Transverse colon (tissue), 3 donors: ENCODE data around the gene NFASC.

Experiments
- POLR2A ChIP-seq: fragments of 450-650 bp; IDR thresholded peaks from one replicate; pipeline ENCODE4 v1.6.1; 2016; ENCODE audit warnings: antibody characterized with exemption, mild to moderate bottlenecking, moderate library complexity
- TF ChIP-seq, protein P1 (sequence below), 5 experiments: fragments of 200-600 bp in 3 of 5; fragments of 450-650 bp in 2 of 5; sonication (generic) in 3 of 5; IDR thresholded peaks; 1 replicate in 2 of 5; 2 replicates in 3 of 5; pipeline ENCODE4 v1.5.1; 2016 to 2017; ENCODE audit warnings: antibody characterized with exemption in 5 of 5, inconsistent platforms in 3 of 5, mild to moderate bottlenecking in 2 of 5, moderate library complexity in 1 of 5

DNA sequence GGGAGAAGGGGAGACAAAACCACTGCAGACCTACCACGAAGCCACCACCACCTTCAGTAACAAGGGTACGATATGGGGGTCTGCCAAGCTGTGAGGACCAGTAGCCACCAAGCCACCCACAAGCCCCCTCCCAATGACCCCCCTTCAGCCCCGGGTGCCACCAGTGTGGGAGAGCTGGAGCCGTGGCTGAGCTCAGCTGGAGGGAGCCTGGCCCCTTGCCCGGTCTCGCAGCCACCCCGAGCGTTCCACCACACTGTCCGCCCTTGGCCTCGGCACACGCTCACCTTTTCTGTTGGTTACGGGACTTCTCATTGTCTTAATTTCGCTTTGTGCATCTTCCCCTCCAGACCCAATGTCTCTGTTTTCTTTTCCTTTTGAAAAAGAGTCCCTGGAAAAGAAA, 145.9 kb downstream of the NFASC start:
- TF ChIP-seq, protein P1, sequence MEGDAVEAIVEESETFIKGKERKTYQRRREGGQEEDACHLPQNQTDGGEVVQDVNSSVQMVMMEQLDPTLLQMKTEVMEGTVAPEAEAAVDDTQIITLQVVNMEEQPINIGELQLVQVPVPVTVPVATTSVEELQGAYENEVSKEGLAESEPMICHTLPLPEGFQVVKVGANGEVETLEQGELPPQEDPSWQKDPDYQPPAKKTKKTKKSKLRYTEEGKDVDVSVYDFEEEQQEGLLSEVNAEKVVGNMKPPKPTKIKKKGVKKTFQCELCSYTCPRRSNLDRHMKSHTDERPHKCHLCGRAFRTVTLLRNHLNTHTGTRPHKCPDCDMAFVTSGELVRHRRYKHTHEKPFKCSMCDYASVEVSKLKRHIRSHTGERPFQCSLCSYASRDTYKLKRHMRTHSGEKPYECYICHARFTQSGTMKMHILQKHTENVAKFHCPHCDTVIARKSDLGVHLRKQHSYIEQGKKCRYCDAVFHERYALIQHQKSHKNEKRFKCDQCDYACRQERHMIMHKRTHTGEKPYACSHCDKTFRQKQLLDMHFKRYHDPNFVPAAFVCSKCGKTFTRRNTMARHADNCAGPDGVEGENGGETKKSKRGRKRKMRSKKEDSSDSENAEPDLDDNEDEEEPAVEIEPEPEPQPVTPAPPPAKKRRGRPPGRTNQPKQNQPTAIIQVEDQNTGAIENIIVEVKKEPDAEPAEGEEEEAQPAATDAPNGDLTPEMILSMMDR (IDR thresholded peaks at IDR 0.05): no peak
- no peak for TF ChIP-seq POLR2A
